Activated T-cell treated with anti-CD3 and anti-CD28 coated beads, Interleukin-2, amount 50 U/mL, for 24 hours (primary cell): ENCODE data around the gene PANX1.

ENCODE experiments used
- DNase-seq: peaks from one replicate; pipeline ENCODE4 v3.0.0-alpha.2; 2020
- H3K27ac Mint-ChIP-seq: 2 replicates; pipeline ENCODE4 v1.8.0; 2020; ENCODE audit warnings: mild to moderate bottlenecking, mixed read lengths
- H3K27me3 Mint-ChIP-seq: 2 replicates; pipeline ENCODE4 v1.8.0; 2020; ENCODE audit warnings: mixed read lengths
- H3K36me3 Mint-ChIP-seq: 2 replicates; pipeline ENCODE4 v1.8.0; 2020; ENCODE audit warnings: low read depth, mixed read lengths
- H3K4me1 Mint-ChIP-seq: 2 replicates; pipeline ENCODE4 v1.8.0; 2020; ENCODE audit warnings: low read depth, mixed read lengths
- H3K4me3 Mint-ChIP-seq: 2 replicates; pipeline ENCODE4 v1.8.0; 2020; ENCODE audit warnings: mild to moderate bottlenecking, moderate library complexity, mixed read lengths
- H3K9me3 Mint-ChIP-seq: 2 replicates; pipeline ENCODE4 v1.8.0; 2020; ENCODE audit warnings: mixed read lengths

PANX1 gene

DNA sequence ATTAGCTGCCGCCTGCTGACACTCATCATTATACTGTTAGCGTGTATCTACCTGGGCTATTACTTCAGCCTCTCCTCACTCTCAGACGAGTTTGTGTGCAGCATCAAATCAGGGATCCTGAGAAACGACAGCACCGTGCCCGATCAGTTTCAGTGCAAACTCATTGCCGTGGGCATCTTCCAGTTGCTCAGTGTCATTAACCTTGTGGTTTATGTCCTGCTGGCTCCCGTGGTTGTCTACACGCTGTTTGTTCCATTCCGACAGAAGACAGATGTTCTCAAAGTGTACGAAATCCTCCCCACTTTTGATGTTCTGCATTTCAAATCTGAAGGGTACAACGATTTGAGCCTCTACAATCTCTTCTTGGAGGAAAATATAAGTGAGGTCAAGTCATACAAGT, 51.1 kb downstream of the PANX1 start:
- no peaks in the 10 kb centered on the region for H3K27me3 Mint-ChIP-seq
- H3K36me3 Mint-ChIP-seq: peaks cover 81% of the 10 kb centered on the region
- H3K4me1 Mint-ChIP-seq: peaks cover under 1% of the 10 kb centered on the region
- no peaks in the 10 kb centered on the region for H3K9me3 Mint-ChIP-seq
- no peak overlapping the region for H3K4me3 Mint-ChIP-seq
- no peak for DNase-seq
- no peak overlapping the region for H3K27ac Mint-ChIP-seq

DNA sequence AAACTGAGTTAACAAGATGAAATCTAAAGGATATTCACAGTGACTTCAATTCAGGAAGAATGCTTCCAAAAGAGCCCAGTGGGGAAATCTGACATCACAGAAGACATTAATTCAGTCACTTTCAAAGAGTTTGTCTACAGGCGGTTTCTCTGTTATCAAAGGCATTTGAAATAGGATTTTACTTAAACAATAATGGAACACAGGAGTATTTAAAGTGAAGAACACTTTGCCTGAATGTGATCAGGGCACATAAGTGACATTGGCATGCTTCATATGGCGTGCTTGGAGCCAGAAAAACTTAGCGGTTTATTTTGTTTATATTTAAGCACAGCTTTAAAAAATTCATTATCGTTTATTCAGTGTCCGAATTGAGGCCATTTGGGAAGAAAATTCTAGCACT, 52.9 kb downstream of the PANX1 start:
- H3K4me1 Mint-ChIP-seq: no peaks in the 10 kb centered on the region
- peaks cover 82% of the 10 kb centered on the region for H3K36me3 Mint-ChIP-seq

DNA sequence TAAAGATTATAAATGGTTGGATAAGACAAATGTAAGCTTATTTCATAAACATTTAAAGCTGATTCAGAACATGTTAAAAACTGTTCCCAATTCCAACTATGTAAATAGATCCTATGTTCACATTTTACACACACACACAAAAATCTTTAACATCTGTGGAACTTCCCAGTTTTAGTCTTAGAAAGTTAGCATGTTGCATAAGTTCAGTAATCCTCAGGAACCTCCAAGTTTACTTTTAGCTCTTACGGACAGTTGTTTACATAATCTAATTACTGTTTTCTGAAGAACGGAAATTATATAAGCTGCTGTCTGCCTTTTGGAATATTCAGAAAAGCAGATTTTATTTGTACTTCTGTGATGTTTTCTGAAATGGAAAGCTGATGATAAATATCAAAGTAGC, 53.3 kb downstream of the PANX1 start:
- DNase-seq: no peak
- H3K36me3 Mint-ChIP-seq: peaks cover 78% of the 10 kb centered on the region
- H3K4me1 Mint-ChIP-seq: no peaks in the 10 kb centered on the region
- no peak overlapping the region for H3K4me3 Mint-ChIP-seq
- H3K27me3 Mint-ChIP-seq: no peaks in the 10 kb centered on the region
- H3K9me3 Mint-ChIP-seq: no peaks in the 10 kb centered on the region
- H3K27ac Mint-ChIP-seq: no peak overlapping the region

More for the DNA sequence above, 52.9 kb downstream of the PANX1 start:
- Mint-ChIP-seq H3K27me3 (no peaks in the 10 kb centered on the region), H3K4me3 (no peak overlapping the region), H3K27ac (no peak overlapping the region), H3K9me3 (no peaks in the 10 kb centered on the region)
- DNase-seq: no peak

DNA sequence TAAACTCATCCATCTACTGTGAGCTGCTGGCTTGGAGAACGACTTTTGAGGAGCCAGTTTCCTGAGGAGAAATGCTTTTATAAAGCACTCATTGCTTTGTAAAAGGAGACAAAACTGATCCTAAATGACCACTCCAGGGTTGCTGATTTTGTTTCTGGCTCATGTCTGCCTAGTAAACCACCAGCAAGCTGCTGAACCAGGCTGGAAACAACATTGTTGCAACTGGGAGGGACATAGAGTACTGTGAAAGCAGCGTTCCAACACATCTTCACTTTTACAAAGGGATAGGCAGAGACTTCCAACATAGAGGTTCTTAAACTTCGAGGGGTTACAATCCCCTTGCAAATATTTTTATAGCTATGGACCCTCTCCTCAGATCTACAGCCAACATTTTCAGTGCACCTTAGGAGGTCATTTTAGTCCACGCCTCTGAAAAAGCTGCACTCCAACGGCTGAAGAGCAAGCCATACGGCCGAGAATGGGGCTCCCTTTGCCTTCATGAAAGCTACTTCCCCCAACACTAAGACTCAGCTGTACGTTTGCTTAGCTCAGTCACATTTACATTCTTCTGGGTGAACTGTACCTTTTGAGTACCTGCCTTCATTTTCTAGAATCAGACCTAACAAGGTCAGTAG, 54.7 kb downstream of the PANX1 start:
- H3K4me3 Mint-ChIP-seq: no peak overlapping the region
- H3K27me3 Mint-ChIP-seq: no peaks in the 10 kb centered on the region
- H3K27ac Mint-ChIP-seq: no peak overlapping the region

DNA sequence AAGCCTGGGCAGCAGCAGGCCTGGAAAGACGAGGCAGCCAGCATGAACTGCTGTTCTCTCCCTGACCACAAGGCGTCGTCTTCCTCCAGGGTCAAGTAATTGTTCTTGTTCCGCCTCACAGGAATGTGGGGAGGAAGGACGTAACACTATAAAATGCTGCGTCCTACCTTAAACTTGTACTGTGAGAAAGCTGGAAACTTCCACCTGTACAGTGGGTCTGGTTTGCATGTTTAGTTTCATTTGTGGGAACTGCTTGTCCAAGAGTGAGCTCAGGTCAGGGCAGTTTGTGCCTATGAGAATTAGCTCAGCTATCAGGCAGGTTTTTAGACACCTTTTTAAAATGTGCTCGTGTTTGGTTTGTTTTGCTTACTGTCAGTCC, 55.2 kb downstream of the PANX1 start:
- Mint-ChIP-seq H3K4me1 (no peaks in the 10 kb centered on the region), H3K9me3 (peaks cover 3% of the 10 kb centered on the region), H3K36me3 (peaks cover 62% of the 10 kb centered on the region), H3K27ac (no peak overlapping the region), H3K27me3 (no peaks in the 10 kb centered on the region), H3K4me3 (no peak overlapping the region)
- peak; percentile 38 for DNase-seq

More for the DNA sequence above, 54.7 kb downstream of the PANX1 start:
- DNase-seq: no peak
- peaks cover 65% of the 10 kb centered on the region for H3K36me3 Mint-ChIP-seq
- no peaks in the 10 kb centered on the region for H3K4me1 Mint-ChIP-seq
- H3K9me3 Mint-ChIP-seq: no peaks in the 10 kb centered on the region

DNA sequence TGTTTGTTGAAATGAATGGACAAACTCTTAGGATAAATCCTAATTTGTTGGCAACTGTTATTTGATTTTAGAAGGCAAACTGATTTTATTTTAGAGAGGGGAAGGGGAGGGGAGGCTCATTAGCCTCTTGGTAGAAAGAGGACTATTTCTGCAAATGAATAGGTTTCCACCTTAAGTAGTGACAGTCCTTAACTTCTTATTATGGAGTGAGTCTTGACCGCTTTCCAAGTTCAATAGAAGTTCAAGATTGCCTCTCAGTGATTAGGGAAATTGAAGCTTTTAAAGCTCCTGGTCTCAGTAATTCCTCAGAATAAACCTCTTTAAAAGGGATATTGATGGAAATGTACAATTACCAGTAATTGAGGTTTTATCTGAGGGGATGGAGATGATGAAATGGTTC, 55.7 kb downstream of the PANX1 start:
- no peak overlapping the region for H3K4me3 Mint-ChIP-seq
- H3K4me1 Mint-ChIP-seq: no peaks in the 10 kb centered on the region
- H3K9me3 Mint-ChIP-seq: peaks cover 3% of the 10 kb centered on the region
- H3K27me3 Mint-ChIP-seq: no peaks in the 10 kb centered on the region
- DNase-seq: no peak
- no peak overlapping the region for H3K27ac Mint-ChIP-seq
- H3K36me3 Mint-ChIP-seq: peaks cover 58% of the 10 kb centered on the region

DNA sequence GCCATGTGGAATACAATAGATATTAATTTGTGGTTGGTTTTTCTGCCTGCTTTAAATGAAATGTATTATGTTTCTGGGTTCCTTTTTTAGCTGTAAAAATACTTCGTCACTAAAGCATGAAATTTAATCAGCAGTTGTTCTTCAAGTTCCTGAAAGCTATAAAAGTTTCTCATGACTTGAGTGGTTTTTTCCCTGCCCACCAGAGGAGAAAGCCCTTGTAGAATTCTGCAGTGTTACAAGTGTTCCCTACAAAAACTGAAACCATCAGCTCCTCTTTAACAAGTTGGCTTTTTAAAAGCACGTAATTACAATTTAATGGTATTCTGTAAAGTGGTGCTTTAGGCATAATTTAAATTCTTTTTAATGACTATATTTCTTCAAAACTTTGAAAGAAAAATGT, 56.2 kb downstream of the PANX1 start:
- Mint-ChIP-seq H3K36me3 (peaks cover 53% of the 10 kb centered on the region), H3K4me3 (no peak overlapping the region), H3K4me1 (no peaks in the 10 kb centered on the region)

DNA sequence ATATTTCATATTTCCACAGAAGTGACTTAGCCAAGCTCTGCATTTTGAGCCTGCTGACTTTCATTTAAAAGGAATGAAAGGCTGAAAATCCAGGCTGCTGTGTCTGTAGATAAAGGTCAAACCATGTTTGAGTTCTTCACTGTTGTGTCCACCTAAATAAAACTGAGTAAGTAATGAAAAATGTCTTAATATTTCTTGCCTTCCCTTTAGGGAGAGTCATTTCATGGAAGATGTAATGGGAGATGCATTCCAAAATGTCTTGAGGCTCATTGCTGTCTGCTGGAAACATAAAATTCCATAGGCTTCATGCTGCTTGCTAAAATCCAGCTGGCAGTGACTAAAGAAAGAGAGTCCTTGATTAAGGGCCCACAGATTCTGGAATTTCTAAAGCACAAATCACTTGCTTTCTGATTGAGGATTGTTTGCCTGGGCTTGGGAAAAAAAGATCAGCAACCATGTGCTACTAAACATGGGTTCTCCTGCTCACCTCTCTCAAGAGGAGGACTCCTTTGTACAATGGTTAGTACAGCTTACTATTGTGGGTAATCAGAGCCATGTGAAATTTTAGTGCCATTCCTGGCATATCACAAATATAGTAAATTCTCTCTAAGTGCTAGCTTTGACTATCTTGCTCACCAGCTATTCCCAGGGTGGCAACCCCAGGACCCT, 56.9 kb downstream of the PANX1 start:
- H3K4me1 Mint-ChIP-seq: no peaks in the 10 kb centered on the region
- DNase-seq: no peak

More for the DNA sequence above, 56.2 kb downstream of the PANX1 start:
- H3K9me3 Mint-ChIP-seq: peaks cover 3% of the 10 kb centered on the region
- no peak overlapping the region for H3K27ac Mint-ChIP-seq
- no peak for DNase-seq
- H3K27me3 Mint-ChIP-seq: no peaks in the 10 kb centered on the region

DNA sequence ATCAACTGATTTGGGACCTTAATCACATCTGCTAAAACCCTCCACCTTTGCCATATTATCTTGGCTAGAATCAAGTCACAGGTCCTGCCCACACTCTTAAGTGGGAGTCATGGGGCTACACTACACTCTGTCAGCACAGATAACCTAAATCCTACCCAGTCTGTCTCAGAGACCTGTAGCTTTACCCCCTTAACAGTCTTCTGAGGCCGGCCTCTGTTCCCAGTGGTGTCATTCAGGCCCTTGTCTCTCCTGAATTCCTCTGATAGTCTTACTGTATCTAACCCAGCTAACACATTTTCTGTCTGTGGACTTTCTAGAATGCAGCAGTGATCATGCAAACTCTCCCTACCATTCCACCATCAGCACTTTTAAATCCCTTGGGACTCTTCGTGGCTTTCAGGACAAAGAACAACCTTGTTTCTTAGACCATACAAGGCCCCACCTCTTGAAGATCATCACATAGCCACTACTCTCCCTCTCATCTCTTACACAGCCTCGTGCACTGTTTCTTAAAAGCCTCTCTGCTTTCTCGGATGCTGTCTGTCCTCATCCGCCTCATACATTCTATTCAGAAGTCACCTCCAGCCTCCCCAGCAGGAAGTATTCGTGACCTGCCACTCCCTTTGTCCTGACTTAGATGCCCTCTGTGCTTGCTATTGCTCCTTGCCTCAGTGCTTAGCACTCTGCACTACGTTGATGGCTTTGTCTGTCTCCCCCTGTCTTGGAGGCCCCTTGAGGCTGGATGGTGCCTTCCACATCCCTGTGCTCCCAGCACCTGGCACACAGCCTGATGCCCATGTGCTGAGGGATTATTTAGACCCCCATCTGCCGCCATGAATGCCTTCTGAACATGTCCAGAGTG, 57.9 kb downstream of the PANX1 start:
- H3K27ac Mint-ChIP-seq: no peak overlapping the region
- H3K27me3 Mint-ChIP-seq: no peaks in the 10 kb centered on the region
- H3K36me3 Mint-ChIP-seq: peaks cover 37% of the 10 kb centered on the region
- H3K9me3 Mint-ChIP-seq: peaks cover 12% of the 10 kb centered on the region
- no peak for DNase-seq
- H3K4me1 Mint-ChIP-seq: no peaks in the 10 kb centered on the region
- H3K4me3 Mint-ChIP-seq: no peak overlapping the region

More for the DNA sequence above, 56.9 kb downstream of the PANX1 start:
- peaks cover 8% of the 10 kb centered on the region for H3K9me3 Mint-ChIP-seq
- H3K27me3 Mint-ChIP-seq: no peaks in the 10 kb centered on the region
- no peak overlapping the region for H3K4me3 Mint-ChIP-seq
- no peak overlapping the region for H3K27ac Mint-ChIP-seq
- H3K36me3 Mint-ChIP-seq: peaks cover 47% of the 10 kb centered on the region

DNA sequence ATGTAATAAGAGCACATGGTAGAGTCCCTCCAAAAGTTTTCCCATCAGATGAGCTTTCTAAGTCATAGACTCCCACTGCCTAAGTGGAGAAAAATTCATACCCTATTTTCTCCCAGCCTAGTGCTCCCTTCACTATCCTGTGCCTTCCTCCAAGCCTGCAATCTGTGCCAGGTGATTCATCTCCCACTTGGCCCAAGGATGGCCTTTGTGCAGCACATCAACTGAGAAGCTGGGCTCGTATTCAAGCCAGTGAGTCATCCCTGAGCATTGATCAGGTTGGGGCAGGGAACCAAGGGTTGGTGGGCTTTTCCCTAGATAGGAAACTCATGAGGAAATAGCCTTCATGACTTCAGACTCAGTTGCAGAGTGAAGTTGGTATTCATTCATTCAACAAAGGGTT, 64.6 kb downstream of the PANX1 start:
- no peak for DNase-seq
- H3K4me1 Mint-ChIP-seq: no peaks in the 10 kb centered on the region

DNA sequence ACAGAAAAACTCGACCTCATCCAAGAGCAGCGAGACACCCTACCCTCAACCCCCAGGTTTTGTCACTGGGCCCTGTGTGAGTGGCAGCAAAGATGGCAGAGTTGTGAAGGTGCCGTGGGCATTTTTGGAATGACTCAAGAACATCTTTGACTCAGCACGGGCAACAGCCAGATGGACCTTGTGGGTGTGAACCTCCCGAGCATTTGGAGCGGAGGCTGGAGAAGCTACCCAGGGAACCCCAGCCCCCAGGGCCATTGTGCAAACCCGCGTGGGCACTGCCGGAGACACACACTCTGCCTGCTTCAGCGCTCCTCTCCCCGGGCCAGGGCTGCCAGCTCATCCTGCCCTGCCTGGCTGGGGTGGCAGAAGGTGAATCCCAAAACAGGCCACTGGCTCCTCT, 66.1 kb downstream of the PANX1 start:
- H3K4me1 Mint-ChIP-seq: no peaks in the 10 kb centered on the region
- no peak for DNase-seq
- H3K27ac Mint-ChIP-seq: no peak overlapping the region
- peaks cover 1% of the 10 kb centered on the region for H3K36me3 Mint-ChIP-seq
- H3K4me3 Mint-ChIP-seq: no peak overlapping the region
- peaks cover 9% of the 10 kb centered on the region for H3K9me3 Mint-ChIP-seq
- no peaks in the 10 kb centered on the region for H3K27me3 Mint-ChIP-seq

More for the DNA sequence above, 64.6 kb downstream of the PANX1 start:
- no peaks in the 10 kb centered on the region for H3K27me3 Mint-ChIP-seq
- no peak overlapping the region for H3K27ac Mint-ChIP-seq
- H3K9me3 Mint-ChIP-seq: peaks cover 12% of the 10 kb centered on the region
- peaks cover 3% of the 10 kb centered on the region for H3K36me3 Mint-ChIP-seq
- no peak overlapping the region for H3K4me3 Mint-ChIP-seq

DNA sequence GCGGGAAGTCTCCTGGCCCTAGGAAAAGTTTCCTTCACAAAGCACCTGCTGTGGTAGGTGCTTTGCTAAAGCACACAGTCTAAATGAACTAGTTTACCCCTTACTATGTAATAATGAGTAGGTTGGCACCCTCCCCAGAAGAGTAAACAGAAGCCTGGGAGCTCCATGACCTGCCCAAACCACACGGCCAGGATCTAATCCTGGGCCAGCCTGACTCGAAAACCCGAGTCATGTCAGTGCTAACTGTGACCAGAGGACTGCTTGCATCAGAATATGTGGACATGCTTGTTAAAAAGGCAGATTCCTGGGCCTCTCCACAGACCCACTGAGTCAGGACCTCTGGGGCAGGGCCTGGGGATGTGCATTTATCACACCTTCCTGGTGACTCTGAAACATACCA, 67.7 kb downstream of the PANX1 start:
- no peak for DNase-seq
- H3K4me1 Mint-ChIP-seq: no peaks in the 10 kb centered on the region
- no peak overlapping the region for H3K4me3 Mint-ChIP-seq
- no peaks in the 10 kb centered on the region for H3K9me3 Mint-ChIP-seq
- H3K27ac Mint-ChIP-seq: no peak overlapping the region
- H3K27me3 Mint-ChIP-seq: no peaks in the 10 kb centered on the region
- no peaks in the 10 kb centered on the region for H3K36me3 Mint-ChIP-seq

DNA sequence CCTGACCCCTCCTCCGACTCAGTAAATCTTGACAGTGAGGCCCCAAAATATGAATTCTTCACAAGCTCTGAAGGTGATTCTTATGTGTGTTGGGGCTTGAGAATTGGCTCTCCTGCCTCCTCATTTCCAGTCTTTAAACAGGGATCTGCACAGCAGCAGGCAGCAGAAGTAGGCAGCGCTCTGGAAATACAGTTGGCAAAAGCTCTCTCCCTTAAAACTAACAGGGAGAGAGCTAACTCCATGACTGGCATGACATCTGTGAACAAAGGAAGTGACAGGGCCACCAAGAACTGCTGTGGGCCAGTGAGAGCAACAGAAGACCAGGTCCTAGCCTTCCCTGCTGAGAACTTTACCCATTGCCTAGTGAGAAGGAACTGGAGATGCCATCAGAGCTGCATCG, 70.1 kb downstream of the PANX1 start:
- H3K27me3 Mint-ChIP-seq: peaks cover 2% of the 10 kb centered on the region
- H3K27ac Mint-ChIP-seq: no peak overlapping the region
- no peaks in the 10 kb centered on the region for H3K4me1 Mint-ChIP-seq
- no peak for DNase-seq
- H3K36me3 Mint-ChIP-seq: no peaks in the 10 kb centered on the region
- no peaks in the 10 kb centered on the region for H3K9me3 Mint-ChIP-seq
- H3K4me3 Mint-ChIP-seq: no peak overlapping the region

DNA sequence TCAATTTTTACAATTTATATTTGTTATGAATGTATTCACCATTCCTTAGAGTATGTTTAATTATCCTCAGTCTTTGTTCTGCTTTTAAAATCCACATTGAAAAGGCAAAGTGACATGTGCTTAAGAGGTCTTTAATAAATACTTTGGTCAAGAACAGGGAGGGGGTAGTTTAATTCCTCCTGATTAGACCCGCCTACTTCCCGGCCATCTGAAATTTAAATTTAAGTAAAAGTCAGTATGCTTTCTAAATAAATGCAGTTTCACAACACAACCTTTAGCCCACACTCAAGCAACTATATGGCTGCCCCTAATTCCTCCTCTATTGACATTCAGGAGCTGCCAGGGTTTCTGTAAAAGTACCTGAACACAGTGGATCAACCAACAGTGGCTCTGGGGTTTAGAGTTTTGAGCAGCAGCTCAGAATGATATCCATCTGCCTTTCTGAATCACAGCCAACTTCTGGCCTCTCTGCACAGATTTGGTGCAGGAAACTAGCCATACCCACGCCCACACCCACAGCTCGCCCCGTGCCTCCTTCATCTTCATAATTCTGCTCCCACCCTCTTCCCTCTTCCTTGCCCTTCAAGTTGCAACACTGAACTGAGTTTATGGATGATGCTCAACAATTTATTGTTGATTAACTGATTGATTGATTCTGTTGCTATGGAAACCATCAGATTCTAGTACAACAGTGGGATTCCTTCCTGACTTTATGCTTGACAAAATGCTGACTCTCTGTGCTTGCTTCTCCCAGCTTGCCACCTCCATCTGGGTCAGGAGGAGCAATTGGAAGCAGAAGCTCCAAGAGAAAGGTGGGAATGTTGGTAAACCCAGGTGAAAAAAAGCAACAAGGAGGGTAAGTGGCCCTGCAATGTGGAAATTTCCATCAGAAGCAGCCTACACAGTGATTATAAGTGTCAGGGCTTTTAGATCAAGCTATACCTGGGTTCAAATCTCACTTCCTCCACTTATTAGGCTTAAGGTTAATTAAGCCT, 70.8 kb downstream of the PANX1 start:
- no peak for DNase-seq
- Mint-ChIP-seq H3K27ac (no peak overlapping the region), H3K27me3 (peaks cover 2% of the 10 kb centered on the region)

More for the DNA sequence above, 70.8 kb downstream of the PANX1 start:
- Mint-ChIP-seq H3K4me3 (no peak overlapping the region), H3K9me3 (no peaks in the 10 kb centered on the region), H3K36me3 (no peaks in the 10 kb centered on the region), H3K4me1 (no peaks in the 10 kb centered on the region)
